AG08396 (cell line): Measurements from ENCODE around the gene ADRA2B.
A peak's percentile ranks its signal among the peaks of the same experiment; 100 is the strongest.
"Not testable (repeated sequence)": the region's sequence is repeated elsewhere in the genome, so short reads cannot be mapped to it uniquely, and the experiment has no call there.

ENCODE experiments used
- DNase-seq: peaks from one replicate; pipeline ENCODE4 v3.0.0; 2012; ENCODE audit warnings: low spot score, mixed read lengths

Gene ADRA2B

GRCh38 chr2:96150007-96150640, 33.8 kb upstream of the ADRA2B start:
- DNase-seq: no peak

DNA sequence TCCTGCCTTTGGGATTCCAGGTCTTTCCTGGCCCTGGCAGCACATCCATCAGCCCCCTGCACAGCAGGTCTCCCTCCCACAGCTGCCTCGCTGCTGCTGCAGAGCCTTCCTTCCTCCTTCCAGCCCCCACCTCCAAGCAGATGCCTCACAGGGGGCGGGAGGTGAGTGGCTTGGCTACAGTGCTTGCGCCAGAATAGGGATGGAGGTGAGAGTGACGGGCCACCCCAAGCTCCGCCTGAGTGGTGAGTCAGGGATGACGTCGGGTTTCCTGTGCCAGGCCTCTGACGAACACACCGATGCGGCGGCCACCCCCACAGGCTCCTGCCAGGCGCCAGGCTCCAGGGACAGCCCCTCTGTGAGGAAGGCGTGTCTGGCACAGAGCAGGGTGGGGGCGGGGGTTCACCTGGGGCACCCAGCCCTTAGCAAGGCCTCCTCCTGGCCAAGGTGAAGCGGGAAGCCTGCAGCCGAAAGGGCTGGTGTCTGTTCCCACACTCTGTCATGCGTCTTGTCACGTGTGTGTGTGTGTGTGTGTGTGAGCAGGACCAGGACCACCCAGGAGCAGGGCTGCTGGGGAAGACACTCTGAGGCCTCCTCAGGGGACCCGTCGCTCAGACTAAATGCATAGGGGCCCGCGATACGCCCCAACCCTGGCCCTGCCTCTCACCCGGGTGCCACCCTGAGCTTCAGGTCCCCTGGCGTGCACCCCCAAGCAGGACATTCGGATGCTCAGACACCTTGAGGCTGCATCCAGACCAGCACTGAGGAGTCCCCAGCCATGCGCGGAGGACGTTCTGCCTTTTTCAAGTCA, 32.2 kb upstream of the ADRA2B start:
- peak; percentile 91 for DNase-seq

GRCh38 chr2:96147593-96148201, 31.3 kb upstream of the ADRA2B start:
- DNase-seq: no peak

DNA sequence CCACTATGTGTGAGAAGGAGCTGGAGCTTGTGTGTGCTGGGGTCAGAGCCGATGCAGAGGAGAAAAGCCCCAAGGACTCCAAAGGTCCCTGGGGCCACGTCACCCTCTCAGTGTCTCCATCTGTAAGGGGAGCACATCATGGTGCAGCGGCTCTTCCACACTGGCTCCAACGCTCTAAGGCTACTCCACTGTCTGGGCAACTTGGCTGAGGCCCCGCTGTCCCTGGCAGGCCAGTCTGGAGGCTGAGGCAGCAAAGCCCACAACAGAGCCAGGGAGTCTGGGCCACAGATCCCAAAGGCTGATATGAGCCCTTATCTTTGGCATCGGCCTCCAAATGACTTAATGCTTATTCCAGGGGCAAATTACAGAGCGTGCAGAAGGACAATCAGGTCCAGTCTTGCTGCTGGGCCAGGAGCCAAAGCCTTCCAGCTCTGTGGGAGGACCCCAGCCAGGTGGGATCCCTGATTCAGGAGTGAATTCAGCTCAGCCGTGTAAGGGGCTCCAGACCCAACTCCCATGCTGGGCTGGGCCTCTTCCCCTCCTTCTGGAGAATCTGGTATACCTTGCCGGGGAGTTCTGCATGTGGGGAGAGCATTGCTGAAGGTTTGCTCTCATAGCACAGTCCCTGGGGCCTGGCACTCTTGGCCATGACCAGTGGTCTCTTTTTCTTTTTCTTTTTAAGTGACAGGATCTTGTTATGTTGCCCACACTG, 30.7 kb upstream of the ADRA2B start:
- no peak for DNase-seq

DNA sequence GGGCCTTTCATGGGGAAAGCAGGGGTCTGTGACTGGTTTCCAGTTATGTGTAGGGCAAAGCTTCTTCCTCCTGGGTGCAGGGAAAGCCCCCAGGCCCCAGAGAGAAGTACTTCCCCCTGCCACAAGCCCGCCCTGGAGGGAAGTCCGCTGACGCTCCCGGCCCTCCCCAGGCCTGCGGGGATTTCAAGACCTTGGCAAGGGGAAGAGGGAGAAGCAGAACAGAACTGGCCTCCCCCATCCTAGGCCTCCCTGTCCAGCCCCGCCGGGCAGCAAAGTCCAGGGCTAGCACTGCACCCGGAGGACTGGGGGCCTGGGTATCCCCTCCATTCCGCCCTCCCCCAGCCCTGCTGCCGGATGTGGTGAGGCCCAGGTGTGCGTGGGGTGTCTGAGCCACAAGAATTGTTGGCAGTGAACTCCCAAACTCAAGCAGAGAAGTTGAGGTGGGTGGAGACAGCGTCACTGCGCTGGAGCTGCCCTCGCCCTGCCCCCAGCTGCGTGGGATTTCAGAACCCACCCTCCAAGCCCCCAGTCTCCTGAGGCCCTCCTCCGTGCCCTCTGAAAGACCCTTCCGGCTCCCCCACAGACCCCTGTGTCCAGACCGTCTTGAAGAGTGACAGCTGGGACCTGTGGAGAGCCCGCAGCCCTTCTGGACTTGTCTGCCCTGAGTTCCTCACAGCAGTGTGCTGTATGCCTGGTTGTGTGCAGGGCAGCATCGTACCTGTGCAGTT, 29.9 kb upstream of the ADRA2B start:
- DNase-seq: no peak

DNA sequence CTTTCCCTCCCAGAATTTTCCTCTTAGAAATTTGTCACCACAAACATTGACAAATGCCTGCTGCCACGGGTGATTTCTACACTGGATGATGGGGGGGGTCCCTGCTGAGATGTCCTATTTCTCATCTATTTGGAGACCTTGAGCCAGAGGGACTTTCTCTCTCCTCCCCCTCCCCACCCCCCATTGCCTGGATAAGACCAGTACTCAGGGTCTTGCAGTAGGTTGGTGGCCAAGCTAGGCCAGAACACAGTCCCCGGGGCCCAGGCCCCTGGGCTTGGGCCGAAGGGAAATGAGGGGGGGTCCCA, 29.4 kb upstream of the ADRA2B start:
- DNase-seq: no peak

DNA sequence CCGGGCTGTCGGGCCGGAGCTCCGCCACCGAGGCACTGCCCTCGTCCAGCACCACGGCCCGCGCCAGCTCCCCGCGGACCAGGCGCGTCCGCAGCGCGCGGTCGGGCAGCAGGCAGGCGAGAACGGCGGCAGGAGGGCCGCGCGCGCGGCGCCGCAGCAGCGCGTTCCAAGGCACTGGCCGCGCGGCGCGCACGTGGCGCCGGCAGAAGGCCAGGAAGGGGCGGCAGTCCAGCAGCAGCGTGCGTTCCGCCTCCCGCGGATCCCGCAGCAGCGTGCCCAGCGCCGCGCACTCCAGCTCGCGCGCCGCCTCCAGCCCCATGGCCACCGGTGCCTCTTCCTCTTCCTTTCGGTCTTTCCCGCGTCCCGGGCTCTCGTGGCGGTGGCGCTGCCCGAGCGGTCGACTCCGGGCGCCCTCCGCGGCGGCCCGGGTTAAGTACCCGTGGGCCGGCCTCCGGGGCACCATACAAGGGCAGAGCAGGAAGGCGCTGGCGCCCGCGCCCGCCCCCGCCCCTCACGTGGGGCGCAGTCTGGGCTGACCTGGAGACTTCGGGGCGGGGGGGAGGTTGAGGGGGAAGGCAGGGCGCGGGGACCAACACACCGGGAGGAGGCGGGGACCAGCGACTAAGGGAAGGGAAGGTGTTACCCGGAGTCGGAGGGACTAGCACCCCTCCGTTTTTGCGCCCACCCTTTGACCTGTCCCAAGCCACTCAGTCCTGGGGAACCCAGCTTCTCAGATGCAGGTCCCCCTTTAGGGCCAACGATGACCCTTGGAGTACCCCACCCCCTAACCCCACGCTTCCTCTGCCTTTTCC, 28.9 kb upstream of the ADRA2B start, which contains the start of gene DUSP2:
Gene DUSP2, minus strand, starts transcription at position 405 of the 812 bp plus-strand sequence. Its CDS starts 86 bp downstream, at position 319.
- peak; percentile 89 for DNase-seq

DNA sequence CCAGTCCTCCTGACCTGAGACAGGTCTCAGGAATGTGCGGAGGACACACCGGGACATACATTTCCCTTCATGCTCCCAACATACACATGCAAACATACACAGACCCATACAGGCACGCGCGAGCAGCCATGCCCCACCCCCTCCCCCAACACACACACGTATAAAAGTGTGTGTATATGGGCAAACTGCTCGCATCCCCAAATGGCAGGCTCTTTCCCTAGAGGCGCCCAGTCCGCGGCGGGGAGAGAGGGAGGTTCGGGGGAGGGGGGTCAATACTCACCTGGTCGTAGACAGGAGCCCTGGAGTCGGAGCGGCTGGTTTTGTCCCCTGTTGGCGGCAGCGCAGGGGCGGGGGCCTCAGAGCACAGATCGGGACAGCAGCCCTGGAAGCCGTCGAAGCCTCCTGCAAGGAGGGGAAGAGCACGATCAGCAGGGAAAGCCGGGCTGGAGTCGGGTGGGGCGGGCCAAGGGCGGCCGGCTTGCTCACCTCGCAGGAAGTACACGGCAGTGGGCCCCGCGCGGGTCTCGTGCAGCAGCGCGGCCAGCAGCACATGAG, 28.2 kb upstream of the ADRA2B start:
- no peak for DNase-seq

DNA sequence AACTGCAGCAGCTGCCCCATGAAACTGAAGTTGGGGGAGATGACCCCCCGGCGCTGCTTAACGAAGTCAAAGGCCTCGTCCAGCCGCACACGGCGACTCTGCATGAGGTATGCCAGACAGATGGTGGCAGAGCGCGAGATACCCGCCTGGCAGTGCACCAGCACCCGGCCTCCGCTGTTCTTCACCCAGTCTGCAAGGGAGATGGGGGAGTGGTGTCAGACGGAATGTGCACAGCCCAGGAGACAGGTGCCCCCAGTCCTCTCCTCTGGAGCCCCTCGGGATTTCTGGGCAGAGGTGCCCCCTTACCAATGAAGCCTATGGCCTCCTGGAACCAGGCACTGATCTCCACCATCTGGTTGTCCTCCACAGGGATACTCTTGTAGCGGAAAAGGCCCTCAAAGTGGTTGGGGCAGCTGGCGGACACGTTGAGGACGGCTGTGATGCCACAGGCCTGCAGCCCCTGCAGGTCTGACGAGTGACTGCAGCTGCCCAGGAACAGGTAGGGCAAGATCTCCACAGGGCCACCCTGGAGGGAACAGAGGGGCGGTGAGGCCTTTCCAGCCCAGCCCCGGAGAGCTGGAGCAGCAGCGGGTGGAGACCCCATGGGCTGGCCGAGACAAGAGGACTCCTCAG, 27.6 kb upstream of the ADRA2B start:
- DNase-seq: no peak

- no peak for DNase-seq
These were observed 27.0 kb upstream of the ADRA2B start for GRCh38 chr2:96143231-96143847.

- DNase-seq: no peak
These were observed 26.1 kb upstream of the ADRA2B start for GRCh38 chr2:96142217-96143113.

DNA sequence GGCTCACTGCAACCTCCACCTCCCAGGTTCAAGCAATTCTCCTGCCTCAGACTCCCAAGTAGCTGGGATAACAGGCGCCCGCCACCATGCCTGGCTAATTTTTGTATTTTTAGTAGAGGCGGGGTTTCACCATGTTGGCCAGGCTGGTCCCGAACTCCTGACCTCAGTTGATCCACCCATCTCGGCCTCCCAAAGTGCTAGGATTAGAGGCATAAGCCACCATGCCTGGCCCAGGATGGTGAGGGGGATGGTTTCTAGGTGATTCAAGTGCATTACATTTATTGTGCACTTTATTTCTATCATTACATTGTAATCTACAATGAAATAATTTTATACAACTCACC, 25.2 kb upstream of the ADRA2B start:
- not testable (repeated sequence) for DNase-seq

GRCh38 chr2:96140941-96141623, 24.7 kb upstream of the ADRA2B start:
- DNase-seq: no peak

DNA sequence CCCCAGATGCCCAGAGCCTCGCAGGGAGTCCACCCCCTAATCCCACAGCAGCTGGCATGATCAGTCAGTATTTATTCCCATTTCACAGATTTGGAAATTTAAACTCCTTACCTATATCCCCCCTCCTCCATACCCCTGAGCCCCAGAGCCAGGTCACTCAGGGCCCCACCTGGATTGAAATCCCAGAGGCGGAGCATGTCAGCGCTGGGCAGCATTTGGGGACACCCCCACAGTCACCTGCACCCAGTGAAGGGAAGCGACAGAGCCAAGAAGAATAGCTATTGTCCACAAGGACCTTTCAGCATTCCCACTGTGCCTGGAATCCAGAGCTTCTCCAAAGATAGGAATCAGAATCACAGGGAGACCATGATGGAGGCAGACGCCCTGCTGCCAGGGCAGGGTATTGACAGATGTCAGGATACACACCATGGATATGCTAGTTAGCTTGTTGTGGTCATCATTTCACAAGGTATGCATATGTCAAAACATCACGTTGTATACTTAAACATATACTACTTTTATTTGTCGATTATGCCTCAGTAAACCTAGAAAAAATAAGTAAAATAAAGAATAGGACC, 22.9 kb upstream of the ADRA2B start:
- no peak for DNase-seq

- peak; percentile 70 for DNase-seq
These were observed 22.1 kb upstream of the ADRA2B start, which contains the start of gene ASTL for GRCh38 chr2:96138179-96139145. ASTL (minus strand) TSS chr2:96138502; CDS start chr2:96138436, 66 bp downstream.

DNA sequence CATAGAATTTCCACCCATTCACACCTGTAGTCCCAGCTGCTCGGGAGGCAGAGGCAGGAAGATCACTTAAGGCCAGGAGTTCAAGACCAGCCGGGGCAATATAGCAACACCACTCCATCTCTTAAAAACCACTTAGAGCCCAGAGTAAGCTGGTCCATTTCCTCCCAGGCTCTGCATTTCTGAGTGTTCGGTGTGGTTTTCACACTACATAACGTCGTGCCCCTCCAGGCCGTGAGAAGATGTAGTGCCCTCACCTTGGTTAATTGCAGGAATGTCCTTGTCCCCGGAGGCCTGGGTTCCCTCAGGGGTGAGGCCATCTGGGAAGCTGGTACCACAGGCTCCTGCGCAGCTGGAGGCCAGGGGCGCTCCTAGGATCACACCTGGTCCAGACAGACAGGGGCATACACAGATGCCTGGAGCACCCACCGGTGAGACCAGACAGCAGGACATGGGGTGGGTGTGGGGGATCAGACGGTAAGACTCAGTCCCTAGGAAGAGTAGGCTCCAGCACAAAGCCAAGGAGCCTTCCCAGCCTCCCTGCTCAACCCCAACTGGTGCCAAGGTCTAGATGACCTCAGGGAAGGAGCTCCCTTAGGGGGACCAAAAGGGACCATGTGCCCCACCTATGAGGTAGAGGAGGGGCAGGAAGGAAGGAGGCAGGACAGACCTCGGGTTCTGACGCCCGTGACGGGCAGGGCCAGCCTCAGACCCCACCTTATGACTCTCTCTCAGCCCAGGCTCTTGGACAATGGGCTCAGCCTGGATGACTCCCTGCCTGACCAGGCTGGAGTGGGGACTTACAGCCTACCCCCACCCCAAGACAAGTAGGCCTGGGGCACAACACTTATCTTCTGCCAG, 21.2 kb upstream of the ADRA2B start:
- no peak for DNase-seq
